IMR-90 (cell line): Measurements from ENCODE around the gene MIPEP. TPM values are rescaled to one million over a fixed set of nuclear protein-coding genes. Genes with fewer than 3 reads are reported as not detected.

Experiments
- ATAC-seq: fragments of 200-7000 bp; cut with Tn5 transposase; 2 replicates; pipeline ENCODE4 v1.9.1; 2020; ENCODE audit warnings: low read depth, mild to moderate bottlenecking, moderate library complexity
- BruUV-seq: library from RNA; stranded (reverse); fragments of 400-500 nt; replicated peaks from 2 replicates; lab custom pipeline; 2021; lab: Mats Ljungman, UMichigan
- CTCF ChIA-PET: fragments of 300-600 bp; formaldehyde crosslinking; extraction: SDS; loops from one replicate; lab custom pipeline; 2021; ENCODE audit warnings: antibody characterized with exemption; lab: Yijun Ruan, JAX
- POLR2A ChIA-PET: fragments of 300-600 bp; sonication (Branson Sonifier 250); formaldehyde crosslinking; loops from one replicate; lab custom pipeline; 2022; ENCODE audit warnings: antibody characterized with exemption; ENCODE audit not compliant: unreplicated experiment; lab: Charles Lee
- DNase-seq: peaks from one replicate; pipeline ENCODE4 v3.0.0; 2013
- H2AFZ ChIP-seq: replicated peaks from 2 replicates; pipeline ENCODE3; 2013; ENCODE audit warnings: low read length, mild to moderate bottlenecking; ENCODE audit not compliant: poor library complexity
- H2AK5ac ChIP-seq: 2 replicates; pipeline ENCODE4 v1.6.1; 2013; ENCODE audit warnings: low read depth, low read length, inconsistent platforms
- H2AK9ac ChIP-seq: replicated peaks from 2 replicates; pipeline ENCODE3; 2013; ENCODE audit warnings: mild to moderate bottlenecking, low read depth, low read length, moderate library complexity; ENCODE audit not compliant: poor library complexity
- H2BK120ac ChIP-seq: 2 replicates; pipeline ENCODE4 v1.6.1; 2013; ENCODE audit warnings: low read depth, low read length, inconsistent platforms
- H2BK15ac ChIP-seq: 3 replicates; pipeline ENCODE4 v1.6.1; 2013; ENCODE audit warnings: low read depth, low read length, inconsistent platforms
- H2BK20ac ChIP-seq: 2 replicates; pipeline ENCODE4 v1.6.1; 2013; ENCODE audit warnings: low read depth, mild to moderate bottlenecking, inconsistent platforms, low read length, moderate library complexity
- H2BK5ac ChIP-seq: 2 replicates; pipeline ENCODE4 v1.6.1; 2013; ENCODE audit warnings: mild to moderate bottlenecking, low read depth, low read length, inconsistent platforms; ENCODE audit not compliant: poor library complexity, severe bottlenecking
- H3K14ac ChIP-seq: replicated peaks from 2 replicates; pipeline ENCODE4 v1.6.1; 2013; ENCODE audit warnings: low read depth, low read length, inconsistent platforms
- H3K18ac ChIP-seq: 2 replicates; pipeline ENCODE4 v1.6.1; 2013; ENCODE audit warnings: low read depth, low read length, control low read depth
- H3K23ac ChIP-seq: 2 replicates; pipeline ENCODE4 v1.6.1; 2013; ENCODE audit warnings: low read depth, low read length, inconsistent platforms
- H3K27ac ChIP-seq: 2 replicates; pipeline ENCODE4 v1.5.1; 2013; ENCODE audit warnings: mild to moderate bottlenecking, control low read depth, low read length; ENCODE audit not compliant: insufficient read depth
- H3K27me3 ChIP-seq: 2 replicates; pipeline ENCODE4 v1.6.1; 2013; ENCODE audit warnings: low read length; ENCODE audit not compliant: control insufficient read depth, insufficient read depth
- H3K36me3 ChIP-seq: 2 replicates; pipeline ENCODE4 v1.6.1; 2013; ENCODE audit warnings: low read length, mixed read lengths; ENCODE audit not compliant: control insufficient read depth, insufficient read depth
- H3K4ac ChIP-seq: 2 replicates; pipeline ENCODE4 v1.6.1; 2013; ENCODE audit warnings: low read depth, low read length, inconsistent platforms
- H3K4me1 ChIP-seq: 2 replicates; pipeline ENCODE4 v1.6.1; 2013; ENCODE audit warnings: low read length, mixed read lengths; ENCODE audit not compliant: control insufficient read depth, insufficient read depth
- H3K4me2 ChIP-seq: 2 replicates; pipeline ENCODE4 v1.6.1; 2013; ENCODE audit warnings: low read depth, mild to moderate bottlenecking, control low read depth, low read length, moderate library complexity
- H3K4me3 ChIP-seq: 2 replicates; pipeline ENCODE4 v1.5.1; 2013; ENCODE audit warnings: low read depth, mild to moderate bottlenecking, control low read depth, low read length, moderate library complexity; ENCODE audit not compliant: insufficient read depth
- H3K56ac ChIP-seq: 2 replicates; pipeline ENCODE4 v1.6.1; 2013; ENCODE audit warnings: low read length, inconsistent platforms; ENCODE audit not compliant: insufficient read depth; ENCODE audit errors: extremely low read depth
- H3K79me1 ChIP-seq, 2 experiments: 2 replicates each; pipeline ENCODE4 v1.6.1; 2013; ENCODE audit warnings: low read length in 2 of 2, inconsistent platforms in 1 of 2, low read depth in 1 of 2
- H3K9ac ChIP-seq: 2 replicates; pipeline ENCODE4 v1.6.1; 2013; ENCODE audit warnings: low read depth, low read length, control low read depth
- H3K9me1 ChIP-seq: 2 replicates; pipeline ENCODE4 v1.6.1; 2013; ENCODE audit warnings: low read length, inconsistent platforms; ENCODE audit not compliant: insufficient read depth
- H3K9me3 ChIP-seq: 2 replicates; pipeline ENCODE4 v1.6.1; 2013; ENCODE audit warnings: low read length; ENCODE audit not compliant: control insufficient read depth, insufficient read depth
- H4K20me1 ChIP-seq: 2 replicates; pipeline ENCODE4 v1.6.1; 2013; ENCODE audit warnings: low read length, inconsistent platforms; ENCODE audit not compliant: insufficient read depth
- H4K5ac ChIP-seq: 2 replicates; pipeline ENCODE4 v1.6.1; 2013; ENCODE audit warnings: mild to moderate bottlenecking, low read depth, low read length, control low read depth
- H4K8ac ChIP-seq, 2 experiments: 2 replicates each; pipeline ENCODE4 v1.6.1; 2013; ENCODE audit warnings: low read depth in 2 of 2, low read length in 2 of 2, control low read depth in 1 of 2, inconsistent platforms in 1 of 2
- H4K91ac ChIP-seq: 2 replicates; pipeline ENCODE4 v1.6.1; 2013; ENCODE audit warnings: low read depth, low read length, inconsistent platforms; ENCODE audit not compliant: insufficient read depth
- BHLHE40 ChIP-seq: fragments of 150-350 bp; IDR thresholded peaks from 2 replicates; pipeline ENCODE4 v1.6.1; 2016; ENCODE audit warnings: mild to moderate bottlenecking, low read depth, low read length
- CEBPB ChIP-seq: IDR thresholded peaks from 2 replicates; pipeline ENCODE4 v1.6.1; 2012; ENCODE audit warnings: low read depth, low read length, improper control_type of control experiment
- MAFK ChIP-seq: IDR thresholded peaks from 2 replicates; pipeline ENCODE4 v1.6.1; 2012; ENCODE audit warnings: low read depth, low read length, improper control_type of control experiment
- RAD21 ChIP-seq: IDR thresholded peaks from 2 replicates; pipeline ENCODE4 v1.6.1; 2012; ENCODE audit warnings: low read length, improper control_type of control experiment
- SMC3 ChIP-seq: fragments of 150-350 bp; IDR thresholded peaks from 2 replicates; pipeline ENCODE4 v1.6.1; 2016; ENCODE audit warnings: low read depth, mild to moderate bottlenecking, antibody characterized with exemption, low read length, moderate library complexity
- WGBS, 2 experiments: methylation state at CpG; one replicate each; pipeline versions ENCODE4 v1.1.5 to v1.1.7; 2013; ENCODE audit warnings: missing lambda C conversion rate in 2 of 2; ENCODE audit not compliant: insufficient read length in 1 of 2; ENCODE audit errors: extremely low coverage in 2 of 2; 5-methylcytosine and 5-hydroxymethylcytosine counted together
- dilution Hi-C: fragments of 300-500 bp; cut with HindIII; formaldehyde crosslinking; loops from one replicate; pipeline ENCODE4 v1.14.3; 2018; ENCODE audit warnings: low sequenced_read_pairs; ENCODE audit not compliant: unreplicated experiment
- in situ Hi-C: fragments of 300-500 bp; cut with MboI; formaldehyde crosslinking; loops from 3 replicates; pipeline ENCODE4 v1.14.3; 2019; ENCODE audit warnings: low sequenced_read_pairs, inconsistent platforms, mixed read lengths
- intact Hi-C: fragments of 100-400 bp; cut with micrococcal nuclease; formaldehyde crosslinking; loops from 2 replicates; pipeline ENCODE4 v1.10.0; 2022
- polyA plus RNA-seq, 3 experiments: library from polyadenylated mRNA; depleted of rRNA; stranded (reverse); fragments of >200 nt; gene quantifications; 2 replicates each; pipeline ENCODE4 v1.2.3, GENCODE V29; 2012; ENCODE audit warnings: low replicate concordance in 1 of 3
- total RNA-seq: library from RNA; depleted of rRNA; stranded (reverse); fragments of >200 nt; gene quantifications from 2 replicates; pipeline ENCODE4 v1.2.3, GENCODE V29; 2012
- TF ChIP-seq, protein P1 (sequence below): conservative IDR thresholded peaks from 2 replicates; pipeline ENCODE4 v1.5.1; 2012; ENCODE audit warnings: mild to moderate bottlenecking, low read depth, low read length, improper control_type of control experiment

The MIPEP gene
- total and polyA plus RNA-seq, 2 of the 4 experiments (the other 2 are of a cell fraction) = 15.0 to 21.5 TPM

GRCh38 chr13:23778002-23778652 lies 111.1 kb downstream of the MIPEP start:
- Histone ChIP-seq H3K14ac (no peak overlapping the region; the same call in 1 of the 2 replicates), H3K23ac (no peak overlapping the region), H4K91ac (peak overlapping the region; percentile 7; the same call in 1 of the 2 replicates), H3K18ac (peak overlapping the region; percentile 91), H3K4ac (peak overlapping the region; percentile 58; the same call in 1 of the 2 replicates), H2BK120ac (peak overlapping the region; percentile 80), H3K4me1 (peaks cover 4% of the 10 kb centered on the region), H3K9me1 (peaks cover 3% of the 10 kb centered on the region), H3K27ac (peak overlapping the region; percentile 97), H3K4me2 (0 out of 2 replicates have a peak overlapping the region, but pooled peaks have one; percentile 8), H2AK5ac (peak overlapping the region; percentile 25; the same call in 1 of the 2 replicates), H3K9me3 (no peaks in the 10 kb centered on the region; the same call in 1 of the 2 replicates), H2BK20ac (peak overlapping the region; percentile 57; the same call in 1 of the 2 replicates), H2BK15ac (peak overlapping the region; percentile 6; the same call in 1 of the 3 replicates), H4K8ac (peak overlapping the region; percentile 8 to 65; a peak in 3 of 4 replicates), H3K4me3 (no peak overlapping the region), H2AK9ac (no peak overlapping the region), H3K9ac (no peak overlapping the region), H4K20me1 (no peaks in the 10 kb centered on the region), H3K27me3 (no peaks in the 10 kb centered on the region), H3K36me3 (no peaks in the 10 kb centered on the region), H3K56ac (no peak overlapping the region), H2BK5ac (peak overlapping the region; percentile 85), H2AFZ (no peak overlapping the region), H3K79me1 (no peaks in the 10 kb centered on the region), H4K5ac (peak overlapping the region; percentile 83)
- ChIA-PET CTCF (interaction anchor here (1.1 kb wide), 1 partner anchor 10 kb away, joined by 3 read pairs; no protein-coding TSS in a partner anchor), POLR2A (interaction anchor here (0.5 kb wide), 1 partner anchor 107 kb away, joined by 3 read pairs; no protein-coding TSS in a partner anchor)
- dilution Hi-C loops (no loop called here), in situ Hi-C loops (no loop called here), intact Hi-C loops (loop anchor here (2.0 to 10.0 kb wide), 2 partner anchors 89 to 203 kb away; partner anchors contain the start of gene TNFRSF19)
- DNase-seq (peak; percentile 83), ATAC-seq (peak; percentile 78)
- TF ChIP-seq, protein P1, sequence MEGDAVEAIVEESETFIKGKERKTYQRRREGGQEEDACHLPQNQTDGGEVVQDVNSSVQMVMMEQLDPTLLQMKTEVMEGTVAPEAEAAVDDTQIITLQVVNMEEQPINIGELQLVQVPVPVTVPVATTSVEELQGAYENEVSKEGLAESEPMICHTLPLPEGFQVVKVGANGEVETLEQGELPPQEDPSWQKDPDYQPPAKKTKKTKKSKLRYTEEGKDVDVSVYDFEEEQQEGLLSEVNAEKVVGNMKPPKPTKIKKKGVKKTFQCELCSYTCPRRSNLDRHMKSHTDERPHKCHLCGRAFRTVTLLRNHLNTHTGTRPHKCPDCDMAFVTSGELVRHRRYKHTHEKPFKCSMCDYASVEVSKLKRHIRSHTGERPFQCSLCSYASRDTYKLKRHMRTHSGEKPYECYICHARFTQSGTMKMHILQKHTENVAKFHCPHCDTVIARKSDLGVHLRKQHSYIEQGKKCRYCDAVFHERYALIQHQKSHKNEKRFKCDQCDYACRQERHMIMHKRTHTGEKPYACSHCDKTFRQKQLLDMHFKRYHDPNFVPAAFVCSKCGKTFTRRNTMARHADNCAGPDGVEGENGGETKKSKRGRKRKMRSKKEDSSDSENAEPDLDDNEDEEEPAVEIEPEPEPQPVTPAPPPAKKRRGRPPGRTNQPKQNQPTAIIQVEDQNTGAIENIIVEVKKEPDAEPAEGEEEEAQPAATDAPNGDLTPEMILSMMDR = peak; percentile 35
- peak; percentile 18; the same call in 1 of the 2 replicates for TF ChIP-seq SMC3
- peak; percentile 94 for TF ChIP-seq CEBPB
- TF ChIP-seq BHLHE40 = no peak
- peak; percentile 49 for TF ChIP-seq RAD21
- no peak for TF ChIP-seq MAFK
- WGBS, 2 experiments = no CpG with 5 or more reads among the region's 2 CpGs
- no TSS peak for BruUV-seq
